Measurements from ENCODE around the gene RPL5. TPM values are rescaled to one million over a fixed set of nuclear protein-coding genes. Genes with fewer than 3 reads are reported as not detected.

RPL5 gene
- total RNA-seq, 3 donors from 2014 or later (not counting 1 experiment from before 2014, with no cell fraction given): 573 to 679 (median 647) TPM

GRCh38 chr1:92842082-92843045, 10.5 kb downstream of the RPL5 start:
- H3K27ac Mint-ChIP-seq: peak overlapping the region; percentile 67 to 68
- no peak overlapping the region for H3K27ac ChIP-seq (ENCODE audit: low read length)

DNA sequence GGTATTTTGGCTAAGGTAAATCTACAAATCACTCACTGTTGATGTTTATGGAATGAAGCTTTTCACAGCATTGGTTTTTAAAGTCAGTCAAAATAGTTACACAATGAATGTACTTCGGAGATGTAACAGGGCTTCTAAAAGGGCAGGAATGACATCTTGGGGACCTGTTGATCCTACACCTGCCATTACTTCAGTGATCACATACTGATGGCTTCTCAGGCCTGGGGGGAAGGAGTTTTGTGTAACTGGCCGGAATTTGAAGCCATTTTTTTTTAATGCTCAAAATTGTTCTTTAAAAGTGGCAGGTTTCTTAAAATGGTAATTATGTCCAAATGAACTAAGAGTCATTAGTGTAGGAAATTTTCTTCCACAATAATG, 11.2 kb downstream of the RPL5 start:
- Mint-ChIP-seq H3K27me3 (ENCODE audit: low read depth in 2 of 2) (no peaks in the 10 kb centered on the region), H3K4me3 (no peak overlapping the region), H3K27ac (peak overlapping the region; percentile 67 to 68), H3K9me3 (no peaks in the 10 kb centered on the region), H3K4me1 (peaks cover 31% of the 10 kb centered on the region in 2 donors), H3K36me3 (peaks cover 24% of the 10 kb centered on the region)
- Histone ChIP-seq H3K4me1 (ENCODE audit: control insufficient read depth, insufficient read depth, low read length) (peaks cover 9% of the 10 kb centered on the region), H3K9me3 (ENCODE audit: control insufficient read depth, insufficient read depth, low read length) (no peaks in the 10 kb centered on the region), H3K36me3 (ENCODE audit: control insufficient read depth, insufficient read depth, low read length) (peaks cover 67% of the 10 kb centered on the region), H3K27ac (ENCODE audit: low read length) (no peak overlapping the region), H3K27me3 (ENCODE audit: control insufficient read depth, insufficient read depth, low read length) (no peaks in the 10 kb centered on the region), H3K4me3 (ENCODE audit: low read length) (no peak overlapping the region)
- WGBS (ENCODE audit: insufficient coverage): 86% methylated on average over 1 of the region's 2 CpGs
- TF ChIP-seq, protein P1, sequence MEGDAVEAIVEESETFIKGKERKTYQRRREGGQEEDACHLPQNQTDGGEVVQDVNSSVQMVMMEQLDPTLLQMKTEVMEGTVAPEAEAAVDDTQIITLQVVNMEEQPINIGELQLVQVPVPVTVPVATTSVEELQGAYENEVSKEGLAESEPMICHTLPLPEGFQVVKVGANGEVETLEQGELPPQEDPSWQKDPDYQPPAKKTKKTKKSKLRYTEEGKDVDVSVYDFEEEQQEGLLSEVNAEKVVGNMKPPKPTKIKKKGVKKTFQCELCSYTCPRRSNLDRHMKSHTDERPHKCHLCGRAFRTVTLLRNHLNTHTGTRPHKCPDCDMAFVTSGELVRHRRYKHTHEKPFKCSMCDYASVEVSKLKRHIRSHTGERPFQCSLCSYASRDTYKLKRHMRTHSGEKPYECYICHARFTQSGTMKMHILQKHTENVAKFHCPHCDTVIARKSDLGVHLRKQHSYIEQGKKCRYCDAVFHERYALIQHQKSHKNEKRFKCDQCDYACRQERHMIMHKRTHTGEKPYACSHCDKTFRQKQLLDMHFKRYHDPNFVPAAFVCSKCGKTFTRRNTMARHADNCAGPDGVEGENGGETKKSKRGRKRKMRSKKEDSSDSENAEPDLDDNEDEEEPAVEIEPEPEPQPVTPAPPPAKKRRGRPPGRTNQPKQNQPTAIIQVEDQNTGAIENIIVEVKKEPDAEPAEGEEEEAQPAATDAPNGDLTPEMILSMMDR (IDR thresholded peaks at IDR 0.05): no peak
- no peak for ATAC-seq
- intact Hi-C loops (cut with micrococcal nuclease): no loop called here
- no peak for DNase-seq

More at GRCh38 chr1:92842082-92843045, 10.5 kb downstream of the RPL5 start:
- ATAC-seq (no peak), DNase-seq (no peak)
- WGBS (ENCODE audit: insufficient coverage): 96% methylated on average over 3 of the region's 4 CpGs
- no peak overlapping the region for H3K4me3 ChIP-seq (ENCODE audit: low read length)
- peaks cover 9% of the 10 kb centered on the region for H3K4me1 ChIP-seq (ENCODE audit: control insufficient read depth, insufficient read depth, low read length)
- Mint-ChIP-seq H3K27me3 (ENCODE audit: low read depth in 2 of 2) (no peaks in the 10 kb centered on the region), H3K4me3 (no peak overlapping the region), H3K9me3 (no peaks in the 10 kb centered on the region), H3K4me1 (peaks cover 38% of the 10 kb centered on the region in 2 donors), H3K36me3 (peaks cover 30% of the 10 kb centered on the region)
- H3K36me3 ChIP-seq (ENCODE audit: control insufficient read depth, insufficient read depth, low read length): peaks cover 74% of the 10 kb centered on the region
- intact Hi-C loops (cut with micrococcal nuclease): no loop called here
- TF ChIP-seq, protein P1 (IDR thresholded peaks at IDR 0.05): no peak
- H3K27me3 ChIP-seq (ENCODE audit: control insufficient read depth, insufficient read depth, low read length): no peaks in the 10 kb centered on the region
- no peaks in the 10 kb centered on the region for H3K9me3 ChIP-seq (ENCODE audit: control insufficient read depth, insufficient read depth, low read length)

DNA sequence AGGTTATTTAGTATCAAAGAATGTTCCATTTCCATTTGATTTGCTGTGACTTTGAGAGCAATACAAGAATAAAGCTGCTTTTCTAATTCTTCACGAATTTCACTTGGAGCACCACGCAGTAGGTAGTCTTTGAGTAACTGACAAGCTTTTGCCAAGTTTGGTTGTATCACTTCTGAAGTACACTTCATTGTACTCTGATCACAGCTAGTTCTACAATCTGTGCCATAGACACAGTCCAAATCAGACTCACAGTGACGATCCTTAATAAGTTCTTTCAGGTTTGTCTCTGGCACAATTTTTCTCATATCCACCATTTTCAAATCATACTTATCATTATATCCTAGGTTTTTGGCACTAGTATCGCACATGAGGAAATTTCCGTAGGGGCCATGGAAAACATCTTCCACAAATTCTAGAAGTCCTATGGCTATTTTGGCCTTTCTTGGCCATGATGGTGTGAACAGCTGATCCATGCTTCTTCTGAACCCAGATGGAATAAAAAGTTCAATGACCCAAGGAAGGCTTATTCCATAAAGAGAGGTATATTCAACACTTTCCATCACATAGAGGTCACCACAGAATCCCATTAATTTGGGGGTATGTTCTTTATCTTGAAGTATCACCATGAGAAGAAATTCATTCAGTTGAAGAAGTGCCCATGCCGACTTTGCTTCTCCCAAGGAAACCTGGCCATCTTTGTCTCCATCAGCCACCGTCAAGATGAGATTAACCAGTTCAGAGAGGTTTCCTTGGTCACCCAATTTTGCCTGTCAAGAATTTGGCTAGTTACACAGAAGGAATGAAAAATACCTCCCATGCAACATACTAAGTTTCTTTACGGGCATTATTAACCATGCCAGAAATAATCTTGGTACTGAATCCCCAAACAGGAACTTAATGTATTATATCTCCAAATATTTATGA, 11.9 kb downstream of the RPL5 start:
- Histone ChIP-seq H3K9me3 (ENCODE audit: control insufficient read depth, insufficient read depth, low read length) (no peaks in the 10 kb centered on the region), H3K27me3 (ENCODE audit: control insufficient read depth, insufficient read depth, low read length) (no peaks in the 10 kb centered on the region), H3K36me3 (ENCODE audit: control insufficient read depth, insufficient read depth, low read length) (peaks cover 61% of the 10 kb centered on the region), H3K27ac (ENCODE audit: low read length) (no peak overlapping the region), H3K4me1 (ENCODE audit: control insufficient read depth, insufficient read depth, low read length) (peaks cover 9% of the 10 kb centered on the region), H3K4me3 (ENCODE audit: low read length) (no peak overlapping the region)
- intact Hi-C loops (cut with micrococcal nuclease): no loop called here
- Mint-ChIP-seq H3K4me3 (no peak overlapping the region), H3K9me3 (no peaks in the 10 kb centered on the region), H3K4me1 (peaks cover 25% of the 10 kb centered on the region in 2 donors), H3K27ac (peak overlapping the region; percentile 67 to 68), H3K36me3 (peaks cover 18% of the 10 kb centered on the region), H3K27me3 (ENCODE audit: low read depth in 2 of 2) (no peaks in the 10 kb centered on the region)
- WGBS (ENCODE audit: insufficient coverage): 92% methylated on average over 8 of the region's 8 CpGs
- TF ChIP-seq, protein P1 (IDR thresholded peaks at IDR 0.05): no peak
- ATAC-seq (no peak), DNase-seq (no peak)

Data from natural killer cell (primary cell).